Glomerular visceral epithelial cell (primary cell): ENCODE measurements around the gene RNF183.
"Not testable (repeated sequence)": the region's sequence is repeated elsewhere in the genome, so short reads cannot be mapped to it uniquely, and the experiment has no call there.

Source experiments
- DNase-seq: peaks from one replicate; pipeline ENCODE4 v3.0.0-alpha.2; 2016; ENCODE audit errors: extremely low spot score

The RNF183 gene

DNA sequence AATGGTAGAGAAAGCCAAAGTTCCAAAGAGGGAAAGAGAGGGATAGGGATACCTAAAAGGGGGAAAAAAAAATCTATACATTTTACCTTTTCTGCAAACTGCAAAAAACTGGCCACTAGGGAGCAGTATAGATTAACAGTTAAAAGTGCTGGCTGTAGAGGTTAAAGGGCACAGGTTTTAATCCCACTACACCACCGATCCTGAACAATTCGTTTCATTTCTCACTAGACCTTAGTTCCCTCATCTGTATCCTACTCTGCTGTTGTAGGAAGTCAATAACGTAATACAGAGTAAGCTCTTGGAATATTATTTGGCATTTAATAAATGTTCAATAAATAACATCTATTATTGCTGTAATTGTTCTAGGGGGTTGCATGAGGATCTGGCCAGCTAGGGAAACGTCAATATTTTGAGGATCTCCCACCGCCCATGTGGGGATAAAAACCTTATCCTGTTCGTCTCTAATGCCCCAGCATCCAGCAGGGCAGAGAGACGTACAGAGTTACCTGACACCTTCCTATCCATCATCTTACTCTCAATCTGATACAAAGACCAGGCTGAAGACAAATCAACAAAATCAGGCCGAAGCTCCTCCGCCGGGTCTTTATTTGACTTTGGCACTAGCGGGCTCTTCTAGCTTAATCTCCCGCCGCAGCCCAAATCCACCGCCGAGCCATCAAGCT is 28.6 kb downstream of the RNF183 start:
- DNase-seq, result peak; percentile 51

- DNase-seq, result no peak
Observed at GRCh38 chr9:113269871-113270270, 33.3 kb downstream of the RNF183 start.

- no peak for DNase-seq
Observed at GRCh38 chr9:113269355-113269754, 33.8 kb downstream of the RNF183 start.

GRCh38 chr9:113267911-113268566 is 35.1 kb downstream of the RNF183 start:
- DNase-seq, result no peak

DNA sequence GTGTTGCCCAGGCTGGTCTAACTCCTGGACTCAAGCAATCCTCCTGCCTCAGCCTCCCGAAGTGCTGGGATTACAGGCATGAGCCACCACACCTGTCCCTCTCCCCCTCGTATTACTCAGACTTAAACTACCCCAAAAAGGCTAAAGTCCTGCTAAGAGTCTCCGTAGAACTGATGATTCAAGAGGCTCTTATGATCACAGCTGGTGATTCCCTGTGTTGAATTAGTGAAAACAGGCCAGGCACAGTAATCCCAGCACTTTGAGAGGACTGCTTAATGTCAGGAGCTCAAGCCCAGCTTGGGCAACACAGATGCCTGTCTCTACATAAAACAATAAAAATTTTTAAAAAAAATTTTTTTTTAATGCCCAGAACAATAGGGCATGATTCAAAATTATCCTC is 37.0 kb downstream of the RNF183 start:
- DNase-seq, result no peak

DNA sequence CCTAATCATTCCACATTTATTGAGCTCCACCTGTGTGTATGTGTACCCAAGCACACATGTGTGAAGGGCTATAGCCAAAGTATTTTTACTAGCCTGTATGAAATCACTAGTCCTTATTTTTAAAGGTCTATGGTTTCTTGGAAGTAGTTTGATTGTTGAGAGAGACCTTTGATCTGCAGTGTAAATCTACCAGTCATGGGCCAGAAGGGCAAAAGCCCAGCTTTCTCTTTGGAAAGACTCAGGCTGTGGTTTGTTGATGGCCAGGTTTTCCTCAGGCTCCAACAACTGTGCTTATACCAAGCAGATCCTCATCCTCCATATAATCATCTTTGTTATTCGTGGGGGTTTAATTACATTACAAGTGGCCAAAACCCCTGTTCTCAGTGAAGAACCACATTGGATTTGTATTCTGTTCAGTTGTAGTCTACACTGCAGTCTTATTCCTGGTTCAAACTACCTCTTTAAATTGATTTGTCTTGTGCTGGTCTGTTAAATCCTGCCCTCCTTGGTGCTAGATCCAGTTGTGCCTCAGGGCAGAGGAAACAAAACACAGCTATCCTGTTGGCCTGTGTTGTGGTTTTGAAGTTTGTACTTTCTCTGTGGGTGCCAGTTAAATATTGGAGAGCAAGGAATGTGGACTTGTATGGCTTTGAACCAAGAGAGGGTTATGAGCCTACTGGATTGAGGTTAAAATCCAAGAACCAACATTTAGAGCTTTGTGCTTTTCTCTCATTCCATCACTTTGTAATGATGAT is 41.1 kb downstream of the RNF183 start:
- DNase-seq, result no peak

- DNase-seq, result no peak
Observed at GRCh38 chr9:113258282-113258681, 44.9 kb downstream of the RNF183 start.

DNA sequence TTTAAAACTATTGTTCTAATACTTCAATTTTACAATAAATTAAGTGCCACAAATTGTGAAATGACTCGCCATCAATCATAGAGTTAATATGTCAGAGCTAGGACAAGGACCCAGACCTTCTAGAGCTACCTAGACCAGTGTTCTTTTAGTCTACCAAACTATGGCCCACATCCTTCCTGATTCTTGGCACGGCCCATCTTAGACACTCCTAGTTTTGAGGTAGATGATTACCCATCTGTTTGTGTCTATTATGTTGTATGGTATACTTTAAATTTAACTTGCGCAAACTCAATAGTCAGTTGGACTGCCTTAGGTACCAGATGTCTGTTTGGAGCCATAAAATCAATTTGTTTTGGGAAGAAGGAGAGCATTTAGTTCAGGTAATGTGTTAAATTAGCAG is 45.3 kb downstream of the RNF183 start:
- DNase-seq, result no peak

GRCh38 chr9:113255438-113255837 is 47.7 kb downstream of the RNF183 start:
- DNase-seq, result no peak

DNA sequence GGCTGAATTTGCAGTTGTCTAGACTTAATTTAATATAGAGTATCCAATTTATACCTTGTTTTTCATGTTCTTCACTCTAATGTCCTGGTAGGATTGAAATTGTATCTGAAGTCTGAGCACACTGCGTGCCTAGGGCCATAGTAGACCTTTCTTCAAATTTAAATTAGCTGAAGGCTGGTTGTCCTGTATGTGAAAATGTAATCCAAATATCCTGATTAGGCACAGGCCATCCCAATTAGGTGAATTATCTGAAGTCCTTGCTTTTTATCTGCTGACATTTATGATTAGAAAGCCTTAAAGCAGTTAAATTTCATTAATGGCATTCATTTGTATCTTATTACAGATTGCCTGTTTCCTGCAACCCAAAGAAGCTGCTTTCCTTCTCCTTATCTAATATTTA is 48.2 kb downstream of the RNF183 start:
- DNase-seq, result no peak

GRCh38 chr9:113250807-113251206 is 52.4 kb downstream of the RNF183 start:
- no peak for DNase-seq

DNA sequence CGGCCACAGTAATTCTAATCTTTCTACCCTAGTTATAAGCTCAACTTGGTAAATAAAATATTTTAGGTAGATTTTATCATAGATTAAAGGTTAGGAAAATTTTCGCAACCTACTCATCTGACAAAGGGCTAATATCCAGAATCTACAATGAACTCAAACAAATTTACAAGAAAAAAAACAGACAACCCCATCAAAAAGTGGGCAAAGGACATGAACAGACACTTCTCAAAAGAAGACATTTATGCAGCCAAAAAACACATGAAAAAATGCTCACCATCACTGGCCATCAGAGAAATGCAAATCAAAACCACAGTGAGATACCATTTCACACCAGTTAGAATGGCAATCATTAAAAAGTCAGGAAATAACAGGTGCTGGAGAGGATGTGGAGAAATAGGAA is 53.5 kb downstream of the RNF183 start:
- not testable (repeated sequence) for DNase-seq

GRCh38 chr9:113247640-113248039 is 55.5 kb downstream of the RNF183 start:
- DNase-seq, result no peak
